Measurements from ENCODE around the gene KRT81.

The KRT81 gene

GRCh38 chr12:52249511-52250047 lies 41.8 kb downstream of the KRT81 start:
- H3K36me3 ChIP-seq (ENCODE audit: control insufficient read depth, insufficient read depth, low read length), result no peaks in the 10 kb centered on the region
- H3K9me3 ChIP-seq (ENCODE audit: control insufficient read depth, low read length), result no peaks in the 10 kb centered on the region
- no peak overlapping the region for H3K4me3 ChIP-seq (ENCODE audit: insufficient read depth, low read depth, low read length, poor library complexity, severe bottlenecking)
- H3K27ac ChIP-seq (ENCODE audit: insufficient read depth, low read length, poor library complexity, severe bottlenecking), result no peak overlapping the region
- H3K4me1 ChIP-seq (ENCODE audit: control insufficient read depth, insufficient read depth, low read length, poor library complexity, severe bottlenecking), result peaks cover under 1% of the 10 kb centered on the region
- DNase-seq, result no peak
- H3K27me3 ChIP-seq (replicated peaks; ENCODE audit: control insufficient read depth, insufficient read depth, low read length, poor library complexity, severe bottlenecking), result no peaks in the 10 kb centered on the region

- no peak for DNase-seq
- Histone ChIP-seq H3K27ac (ENCODE audit: insufficient read depth, low read length, poor library complexity, severe bottlenecking) (no peak overlapping the region), H3K27me3 (replicated peaks; ENCODE audit: control insufficient read depth, insufficient read depth, low read length, poor library complexity, severe bottlenecking) (no peaks in the 10 kb centered on the region), H3K36me3 (ENCODE audit: control insufficient read depth, insufficient read depth, low read length) (no peaks in the 10 kb centered on the region), H3K9me3 (ENCODE audit: control insufficient read depth, low read length) (no peaks in the 10 kb centered on the region), H3K4me1 (ENCODE audit: control insufficient read depth, insufficient read depth, low read length, poor library complexity, severe bottlenecking) (peaks cover 8% of the 10 kb centered on the region), H3K4me3 (ENCODE audit: insufficient read depth, low read depth, low read length, poor library complexity, severe bottlenecking) (no peak overlapping the region)
These were observed 42.5 kb downstream of the KRT81 start for GRCh38 chr12:52248541-52249461.

GRCh38 chr12:52247622-52248540 lies 43.5 kb downstream of the KRT81 start:
- Histone ChIP-seq H3K9me3 (ENCODE audit: control insufficient read depth, low read length) (no peaks in the 10 kb centered on the region), H3K27me3 (replicated peaks; ENCODE audit: control insufficient read depth, insufficient read depth, low read length, poor library complexity, severe bottlenecking) (no peaks in the 10 kb centered on the region), H3K4me3 (ENCODE audit: insufficient read depth, low read depth, low read length, poor library complexity, severe bottlenecking) (no peak overlapping the region), H3K36me3 (ENCODE audit: control insufficient read depth, insufficient read depth, low read length) (no peaks in the 10 kb centered on the region), H3K27ac (ENCODE audit: insufficient read depth, low read length, poor library complexity, severe bottlenecking) (no peak overlapping the region), H3K4me1 (ENCODE audit: control insufficient read depth, insufficient read depth, low read length, poor library complexity, severe bottlenecking) (peaks cover 14% of the 10 kb centered on the region)
- DNase-seq, result no peak

GRCh38 chr12:52246720-52247621 lies 44.4 kb downstream of the KRT81 start:
- no peak for DNase-seq
- no peaks in the 10 kb centered on the region for H3K9me3 ChIP-seq (ENCODE audit: control insufficient read depth, low read length)
- no peak overlapping the region for H3K4me3 ChIP-seq (ENCODE audit: insufficient read depth, low read depth, low read length, poor library complexity, severe bottlenecking)
- peaks cover 14% of the 10 kb centered on the region for H3K4me1 ChIP-seq (ENCODE audit: control insufficient read depth, insufficient read depth, low read length, poor library complexity, severe bottlenecking)
- no peaks in the 10 kb centered on the region for H3K36me3 ChIP-seq (ENCODE audit: control insufficient read depth, insufficient read depth, low read length)
- no peaks in the 10 kb centered on the region for H3K27me3 ChIP-seq (replicated peaks; ENCODE audit: control insufficient read depth, insufficient read depth, low read length, poor library complexity, severe bottlenecking)
- no peak overlapping the region for H3K27ac ChIP-seq (ENCODE audit: insufficient read depth, low read length, poor library complexity, severe bottlenecking)

- H3K36me3 ChIP-seq (ENCODE audit: control insufficient read depth, insufficient read depth, low read length), result no peaks in the 10 kb centered on the region
- H3K4me3 ChIP-seq (ENCODE audit: insufficient read depth, low read depth, low read length, poor library complexity, severe bottlenecking), result no peak overlapping the region
- no peak overlapping the region for H3K27ac ChIP-seq (ENCODE audit: insufficient read depth, low read length, poor library complexity, severe bottlenecking)
- no peaks in the 10 kb centered on the region for H3K9me3 ChIP-seq (ENCODE audit: control insufficient read depth, low read length)
- peaks cover 14% of the 10 kb centered on the region for H3K4me1 ChIP-seq (ENCODE audit: control insufficient read depth, insufficient read depth, low read length, poor library complexity, severe bottlenecking)
- no peak for DNase-seq
- H3K27me3 ChIP-seq (replicated peaks; ENCODE audit: control insufficient read depth, insufficient read depth, low read length, poor library complexity, severe bottlenecking), result no peaks in the 10 kb centered on the region
These were observed 45.3 kb downstream of the KRT81 start for GRCh38 chr12:52245962-52246569.

- peaks cover 14% of the 10 kb centered on the region for H3K4me1 ChIP-seq (ENCODE audit: control insufficient read depth, insufficient read depth, low read length, poor library complexity, severe bottlenecking)
- H3K36me3 ChIP-seq (ENCODE audit: control insufficient read depth, insufficient read depth, low read length), result no peaks in the 10 kb centered on the region
- H3K4me3 ChIP-seq (ENCODE audit: insufficient read depth, low read depth, low read length, poor library complexity, severe bottlenecking), result no peak overlapping the region
- H3K9me3 ChIP-seq (ENCODE audit: control insufficient read depth, low read length), result no peaks in the 10 kb centered on the region
- no peaks in the 10 kb centered on the region for H3K27me3 ChIP-seq (replicated peaks; ENCODE audit: control insufficient read depth, insufficient read depth, low read length, poor library complexity, severe bottlenecking)
- DNase-seq, result no peak
- no peak overlapping the region for H3K27ac ChIP-seq (ENCODE audit: insufficient read depth, low read length, poor library complexity, severe bottlenecking)
These were observed 45.9 kb downstream of the KRT81 start for GRCh38 chr12:52245259-52245961.

- no peak overlapping the region for H3K4me3 ChIP-seq (ENCODE audit: insufficient read depth, low read depth, low read length, poor library complexity, severe bottlenecking)
- H3K9me3 ChIP-seq (ENCODE audit: control insufficient read depth, low read length), result no peaks in the 10 kb centered on the region
- no peaks in the 10 kb centered on the region for H3K27me3 ChIP-seq (replicated peaks; ENCODE audit: control insufficient read depth, insufficient read depth, low read length, poor library complexity, severe bottlenecking)
- peaks cover 14% of the 10 kb centered on the region for H3K4me1 ChIP-seq (ENCODE audit: control insufficient read depth, insufficient read depth, low read length, poor library complexity, severe bottlenecking)
- no peaks in the 10 kb centered on the region for H3K36me3 ChIP-seq (ENCODE audit: control insufficient read depth, insufficient read depth, low read length)
- peak overlapping the region; percentile 49 for H3K27ac ChIP-seq (ENCODE audit: insufficient read depth, low read length, poor library complexity, severe bottlenecking)
- DNase-seq, result no peak
These were observed 46.7 kb downstream of the KRT81 start for GRCh38 chr12:52244615-52244994.

- peaks cover 14% of the 10 kb centered on the region for H3K4me1 ChIP-seq (ENCODE audit: control insufficient read depth, insufficient read depth, low read length, poor library complexity, severe bottlenecking)
- peak; percentile 34 to 46 (median 45) for DNase-seq
- H3K27me3 ChIP-seq (replicated peaks; ENCODE audit: control insufficient read depth, insufficient read depth, low read length, poor library complexity, severe bottlenecking), result no peaks in the 10 kb centered on the region
- peak overlapping the region; percentile 49 for H3K27ac ChIP-seq (ENCODE audit: insufficient read depth, low read length, poor library complexity, severe bottlenecking)
- no peaks in the 10 kb centered on the region for H3K9me3 ChIP-seq (ENCODE audit: control insufficient read depth, low read length)
- H3K36me3 ChIP-seq (ENCODE audit: control insufficient read depth, insufficient read depth, low read length), result no peaks in the 10 kb centered on the region
- no peak overlapping the region for H3K4me3 ChIP-seq (ENCODE audit: insufficient read depth, low read depth, low read length, poor library complexity, severe bottlenecking)
These were observed 47.3 kb downstream of the KRT81 start for GRCh38 chr12:52243856-52244614.
